Left hindlimb (tissue), 1 donor: ENCODE data around the gene HLA-B.
A peak's percentile ranks its signal among the peaks of the same experiment; 100 is the strongest.
"Not testable (repeated sequence)": the region's sequence is repeated elsewhere in the genome, so short reads cannot be mapped to it uniquely, and the experiment has no call there.

Experiments
- DNase-seq: peaks from one replicate; pipeline ENCODE4 v3.0.0-alpha.2; 2018

HLA-B gene

DNA sequence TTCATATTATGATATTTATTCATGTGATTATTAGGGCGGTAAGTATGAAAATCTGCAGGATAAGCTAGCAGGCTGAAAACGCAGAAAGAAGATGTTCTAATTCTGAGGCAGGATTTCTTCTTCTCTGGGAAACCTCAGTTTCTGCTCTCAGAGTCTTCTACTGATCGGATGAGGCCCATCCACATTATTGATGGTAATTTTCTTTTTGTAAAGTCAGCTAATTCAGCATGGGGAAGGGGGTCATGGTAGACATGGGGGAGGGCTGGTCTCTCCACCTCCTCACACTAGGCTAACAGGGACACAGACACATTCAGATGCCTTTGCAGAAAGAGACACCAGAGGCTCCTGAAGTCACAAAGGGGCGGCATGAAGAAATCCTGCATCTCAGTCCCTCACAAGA lies 24.7 kb upstream of the HLA-B start:
- no peak for DNase-seq

DNA sequence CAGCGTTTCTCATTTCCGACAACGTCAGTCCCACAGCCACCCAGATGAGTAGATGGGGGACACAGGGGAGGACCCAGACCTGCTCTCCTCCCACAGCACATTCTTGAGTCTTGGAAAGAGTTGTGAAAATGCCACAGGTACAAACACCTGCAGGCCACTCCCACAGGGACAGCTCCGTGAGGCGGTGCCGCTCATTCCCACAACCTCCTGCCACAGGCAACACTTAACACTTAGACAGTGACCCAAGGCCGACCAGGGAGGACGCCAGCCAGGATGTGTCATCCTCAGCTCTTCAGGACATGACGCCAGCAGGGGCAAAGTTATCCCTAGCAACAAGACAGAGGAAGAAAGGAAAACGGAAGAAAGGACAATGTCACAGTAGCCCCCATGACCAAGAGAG lies 22.9 kb upstream of the HLA-B start:
- DNase-seq, result no peak

DNA sequence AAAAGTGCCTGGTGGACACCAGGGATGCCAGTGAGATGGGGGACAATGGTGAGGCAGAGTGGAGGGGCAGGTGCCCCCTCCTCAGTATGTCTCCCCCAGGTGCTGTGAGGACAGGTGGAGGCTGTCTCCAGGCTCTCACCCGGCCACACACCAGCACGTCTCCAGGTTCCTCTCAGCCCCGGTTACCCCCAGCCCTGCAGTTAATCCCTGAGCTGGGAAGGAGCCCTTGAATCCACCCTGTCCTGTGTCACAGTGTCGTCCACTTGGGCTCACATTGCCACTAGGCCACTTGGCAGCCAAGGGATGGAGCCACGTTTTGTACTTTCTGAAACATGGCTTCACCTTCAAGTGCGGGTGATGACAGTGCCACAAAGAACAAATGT lies 21.7 kb upstream of the HLA-B start:
- no peak for DNase-seq

DNA sequence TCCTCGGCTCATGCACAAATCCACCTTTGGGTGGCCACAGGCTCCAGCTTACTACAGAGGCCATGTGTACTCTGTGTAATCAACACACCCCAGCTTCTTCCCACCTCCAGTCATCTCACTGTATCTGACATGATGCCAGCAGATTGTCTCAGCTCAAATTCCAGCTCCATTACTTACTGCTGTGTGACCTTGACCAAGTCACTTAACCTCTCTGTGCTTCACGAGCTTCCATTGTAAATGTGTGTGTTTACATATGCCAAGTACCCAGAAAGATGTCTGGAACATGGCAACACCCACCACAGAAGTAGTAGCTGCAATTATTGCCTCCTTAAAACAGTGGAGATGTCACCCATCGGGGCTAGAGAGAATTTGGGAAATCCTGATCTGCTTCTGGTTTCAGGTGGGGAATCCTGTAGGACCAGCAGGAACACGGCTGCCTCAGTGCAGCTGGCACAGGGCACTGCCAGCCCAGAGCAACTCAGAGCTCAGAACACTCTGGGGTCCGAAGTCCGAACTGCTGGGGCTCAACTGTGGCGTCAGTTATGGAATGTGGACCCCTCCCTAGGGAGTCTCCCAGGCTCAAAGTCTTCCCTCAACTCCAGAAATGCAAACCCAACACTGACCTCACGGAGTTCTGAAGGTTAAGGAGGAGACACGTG lies 21.2 kb upstream of the HLA-B start:
- no peak for DNase-seq

DNA sequence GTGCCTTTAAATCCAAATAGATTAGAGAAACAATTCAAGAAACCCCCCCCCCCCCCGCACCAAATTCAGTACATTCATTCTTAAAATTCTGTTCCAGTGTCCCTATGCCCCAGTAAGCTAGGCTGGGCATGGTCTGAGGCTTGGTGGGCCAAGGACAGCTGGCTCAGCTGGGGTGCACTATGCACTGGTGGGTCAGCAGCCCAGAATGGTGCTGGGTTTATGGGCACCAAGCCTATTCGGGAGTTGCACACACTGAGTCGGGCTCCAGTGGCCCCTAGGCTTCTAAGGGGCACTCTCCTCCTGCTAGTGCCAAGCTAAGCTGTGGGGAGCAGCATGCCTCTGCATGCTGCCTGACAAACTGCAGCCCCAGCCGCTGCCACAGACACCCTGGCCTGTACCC lies 20.1 kb upstream of the HLA-B start:
- DNase-seq, result no peak

DNA sequence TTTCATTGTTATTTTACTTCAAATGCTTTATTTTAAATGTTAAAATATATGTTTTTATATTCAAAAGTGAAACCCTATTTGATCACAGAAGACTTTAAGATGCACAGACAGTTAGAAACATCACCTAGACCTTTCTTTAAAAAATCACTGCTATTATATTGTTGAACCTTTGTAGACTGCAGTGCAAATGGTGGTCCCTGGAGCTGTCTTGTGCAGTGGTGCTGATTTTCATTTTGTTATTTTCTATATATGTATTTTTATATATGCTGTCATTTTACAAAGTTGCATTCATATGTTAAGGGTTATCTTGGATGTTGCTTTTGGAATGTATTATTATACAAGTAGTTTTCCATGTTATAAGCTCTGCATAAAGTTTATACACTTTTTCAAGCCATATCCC lies 18.7 kb upstream of the HLA-B start:
- DNase-seq, result no peak

DNA sequence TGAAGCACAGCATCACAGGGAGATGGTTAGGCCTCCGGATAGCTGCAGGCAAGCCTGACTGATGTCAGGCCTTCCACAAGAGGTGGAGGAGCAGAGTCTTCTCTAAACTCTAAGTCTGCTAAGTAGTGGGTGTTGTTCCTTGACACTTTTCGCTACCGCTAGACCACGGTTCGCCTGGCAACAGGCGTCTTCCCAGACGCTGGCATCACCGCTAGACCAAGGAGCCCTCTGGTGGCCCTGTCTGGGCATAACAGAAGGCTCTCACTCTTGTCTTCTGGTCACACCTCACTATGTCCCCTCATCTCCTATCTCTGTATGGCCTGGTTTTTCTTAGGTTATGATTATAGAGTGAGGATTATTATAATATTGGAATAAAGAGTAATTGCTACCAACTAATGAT lies 17.1 kb upstream of the HLA-B start:
- not testable (repeated sequence) for DNase-seq

DNA sequence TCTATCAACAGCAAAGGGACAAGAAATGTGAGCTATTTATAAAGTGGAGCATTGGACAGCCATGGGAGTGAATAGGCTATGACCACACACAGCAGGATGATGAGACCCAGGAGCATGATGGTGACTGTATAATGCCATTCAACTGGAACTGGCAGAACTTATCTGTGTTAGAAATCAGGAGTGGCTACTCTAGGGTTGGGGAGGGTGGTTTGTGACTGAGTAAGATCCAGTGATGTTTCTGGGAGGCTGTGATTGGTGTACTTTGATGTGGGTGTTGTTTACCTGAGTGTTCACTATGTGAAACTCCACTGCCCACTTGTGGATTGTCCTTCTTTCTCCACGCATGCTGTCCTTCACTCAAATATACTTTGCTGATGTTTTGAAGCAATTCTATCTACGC lies 11.5 kb upstream of the HLA-B start:
- DNase-seq, result no peak

DNA sequence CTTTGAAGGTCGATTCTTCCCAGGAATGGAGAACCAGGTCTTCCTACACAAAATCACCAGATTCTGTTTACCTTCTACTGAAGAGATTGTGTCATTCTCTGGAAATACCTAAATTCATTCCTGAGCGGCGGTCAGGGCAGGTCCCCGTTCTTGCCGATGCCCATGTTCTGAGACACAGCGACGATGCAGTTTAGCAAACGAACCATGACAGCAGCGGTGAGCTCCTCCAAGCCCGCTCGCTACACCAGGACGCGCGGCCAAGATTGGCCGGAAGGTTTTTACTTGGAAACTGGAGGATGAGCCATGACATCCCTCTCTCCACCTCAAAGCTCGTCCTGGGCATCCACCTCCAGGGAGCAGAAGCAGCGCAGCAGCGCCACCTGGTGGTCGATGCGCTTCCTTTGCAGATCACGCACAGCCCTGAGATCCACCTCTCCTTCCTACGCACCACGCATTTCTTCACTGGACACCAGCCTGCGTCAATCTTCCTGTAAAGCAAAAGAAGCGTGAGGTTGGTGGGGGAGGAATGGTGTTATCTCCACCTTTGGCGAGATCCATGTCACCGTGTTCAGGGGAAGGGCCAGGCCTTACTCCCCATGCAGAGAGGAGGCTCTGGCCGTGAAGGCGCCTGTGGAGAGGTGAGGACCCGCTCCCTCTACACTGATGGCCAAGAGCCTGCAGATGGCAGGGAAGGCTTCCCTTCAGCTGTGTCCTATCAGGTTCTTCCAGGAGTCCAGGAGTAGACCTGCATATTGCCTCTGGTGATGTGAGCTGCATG lies 9.9 kb upstream of the HLA-B start:
- DNase-seq, result peak; percentile 70

DNA sequence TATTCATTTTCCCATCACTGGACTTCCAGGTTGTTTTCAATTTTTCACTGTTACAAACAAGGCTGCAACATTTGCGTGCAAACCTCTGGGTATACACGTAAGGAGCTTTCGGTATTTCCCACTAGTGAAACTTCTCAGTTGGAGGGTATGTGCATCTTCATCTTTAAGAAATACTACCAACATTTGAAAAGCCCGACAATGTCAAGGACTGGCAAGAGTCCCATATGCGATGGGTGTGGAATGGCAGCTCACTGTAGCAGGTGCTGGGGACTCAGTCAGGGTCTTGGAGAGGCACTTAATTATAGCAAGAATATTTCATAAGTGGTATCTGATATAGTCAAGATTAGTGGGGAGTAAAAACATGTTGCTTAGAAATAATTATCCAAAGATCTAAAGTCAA lies 8.9 kb upstream of the HLA-B start:
- DNase-seq, result no peak

DNA sequence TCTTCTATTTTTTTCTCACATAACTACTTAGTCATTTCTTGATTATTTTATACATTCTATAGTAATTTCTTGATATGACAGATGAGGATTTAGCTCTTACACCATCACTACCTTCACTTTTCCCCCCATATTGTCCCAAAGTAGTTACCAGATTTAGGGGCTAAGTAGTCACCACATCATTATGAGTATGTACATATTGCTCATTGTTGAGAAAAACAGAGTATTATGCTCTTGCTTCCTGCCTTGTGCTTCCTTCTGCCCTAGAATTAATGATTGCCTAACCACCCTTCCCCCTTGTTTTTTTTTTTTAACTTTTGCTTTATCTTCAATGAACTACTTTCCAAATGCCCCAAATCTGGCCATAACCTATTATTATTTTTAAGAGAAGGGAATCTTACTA lies 6.8 kb upstream of the HLA-B start:
- DNase-seq, result no peak

DNA sequence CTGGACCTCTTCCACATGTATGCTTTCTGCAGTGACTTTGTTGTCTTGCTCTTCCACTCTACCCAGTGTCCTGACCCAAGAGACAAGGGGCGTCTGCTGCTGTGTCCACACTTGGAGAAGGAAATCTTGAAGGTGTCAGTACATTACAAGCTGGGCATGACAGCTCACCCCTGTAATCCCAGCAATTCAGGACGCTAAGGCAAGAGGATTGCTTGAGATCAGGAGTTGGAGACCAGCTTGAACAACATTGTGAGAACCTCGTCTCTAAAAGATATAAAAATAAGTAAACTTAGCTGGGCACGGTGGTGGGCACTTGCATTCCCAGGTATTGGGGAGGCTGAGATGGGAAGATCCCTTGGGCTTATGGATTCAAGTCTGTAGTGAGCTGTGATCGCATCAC lies 5.8 kb upstream of the HLA-B start:
- no peak for DNase-seq

DNA sequence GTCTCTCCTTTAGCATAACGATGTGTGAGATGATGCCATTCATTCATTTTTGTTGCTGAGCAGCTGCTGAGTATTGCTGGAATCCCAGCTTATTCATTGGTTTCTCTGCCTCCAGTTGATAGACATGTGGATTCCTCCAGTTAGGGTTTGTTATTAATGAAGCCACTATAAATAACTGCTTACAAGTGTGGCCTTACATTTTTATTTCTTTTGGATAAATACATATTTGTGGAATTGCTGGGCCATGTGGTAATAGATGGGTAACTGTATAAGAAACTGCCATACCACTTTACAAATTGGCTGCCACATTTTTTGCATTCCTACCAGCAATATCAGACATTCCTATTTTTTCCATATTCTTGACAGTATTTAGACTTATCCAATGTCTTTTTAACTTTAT lies 2.6 kb upstream of the HLA-B start:
- DNase-seq, result no peak

DNA sequence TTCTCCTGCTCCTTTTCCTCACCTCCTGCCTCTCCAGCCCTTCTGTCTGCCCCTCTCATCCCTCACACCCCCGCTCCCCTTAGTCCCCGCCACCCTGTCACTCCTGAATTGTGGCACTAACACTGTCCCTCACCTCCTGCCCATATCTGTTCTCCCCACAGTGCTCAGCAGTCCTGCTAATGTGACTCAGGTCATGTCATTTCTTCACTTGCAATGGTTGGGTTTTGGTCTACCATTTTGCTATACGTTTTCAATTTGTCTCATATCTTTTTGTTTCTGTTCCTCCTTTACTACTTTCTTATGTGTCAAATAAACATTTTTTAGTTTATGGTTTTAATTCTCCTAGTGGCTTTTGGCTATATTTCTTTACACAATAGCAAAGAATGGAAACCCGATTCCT lies 1.3 kb upstream of the HLA-B start:
- no peak for DNase-seq

DNA sequence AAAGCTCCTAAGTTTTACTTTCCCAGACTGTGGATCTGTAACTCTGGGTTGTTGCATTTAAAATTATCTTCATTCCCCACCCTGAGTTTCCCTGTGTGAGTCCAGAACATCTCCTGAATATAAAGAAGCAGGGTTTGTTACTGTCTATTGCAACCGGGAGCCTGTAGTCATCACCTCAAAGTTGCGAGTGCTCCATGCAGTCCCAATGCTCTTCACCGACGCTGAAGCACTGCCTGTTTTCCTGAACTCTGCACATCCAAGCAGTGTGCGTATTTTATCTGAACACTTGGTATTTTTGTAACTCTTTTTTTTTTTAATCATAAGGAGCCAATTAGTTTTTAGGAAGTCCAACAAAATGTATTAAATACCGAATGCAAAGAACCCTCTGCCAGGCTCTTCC lies 907 bp upstream of the HLA-B start:
- DNase-seq, result no peak

DNA sequence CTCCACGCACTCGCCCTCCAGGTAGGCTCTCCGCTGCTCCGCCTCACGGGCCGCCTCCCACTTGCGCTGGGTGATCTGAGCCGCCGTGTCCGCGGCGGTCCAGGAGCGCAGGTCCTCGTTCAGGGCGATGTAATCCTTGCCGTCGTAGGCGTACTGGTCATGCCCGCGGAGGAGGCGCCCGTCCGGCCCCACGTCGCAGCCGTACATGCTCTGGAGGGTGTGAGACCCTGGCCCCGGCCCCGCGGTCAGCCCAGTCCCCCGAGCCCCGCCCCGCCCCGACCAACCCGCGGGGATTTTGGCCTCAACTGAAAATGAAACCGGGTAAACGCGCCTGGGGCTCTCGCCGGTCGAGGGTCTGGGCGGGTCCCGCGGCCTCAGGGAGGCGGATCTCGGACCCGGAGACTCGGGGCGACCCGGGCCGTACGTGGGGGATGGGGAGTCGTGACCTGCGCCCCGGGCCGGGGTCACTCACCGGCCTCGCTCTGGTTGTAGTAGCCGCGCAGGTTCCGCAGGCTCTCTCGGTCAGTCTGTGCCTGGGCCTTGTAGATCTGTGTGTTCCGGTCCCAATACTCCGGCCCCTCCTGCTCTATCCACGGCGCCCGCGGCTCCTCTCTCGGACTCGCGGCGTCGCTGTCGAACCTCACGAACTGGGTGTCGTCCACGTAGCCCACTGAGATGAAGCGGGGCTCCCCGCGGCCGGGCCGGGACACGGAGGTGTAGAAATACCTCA lies 598 bp downstream of the HLA-B start:
- DNase-seq, result no peak

DNA sequence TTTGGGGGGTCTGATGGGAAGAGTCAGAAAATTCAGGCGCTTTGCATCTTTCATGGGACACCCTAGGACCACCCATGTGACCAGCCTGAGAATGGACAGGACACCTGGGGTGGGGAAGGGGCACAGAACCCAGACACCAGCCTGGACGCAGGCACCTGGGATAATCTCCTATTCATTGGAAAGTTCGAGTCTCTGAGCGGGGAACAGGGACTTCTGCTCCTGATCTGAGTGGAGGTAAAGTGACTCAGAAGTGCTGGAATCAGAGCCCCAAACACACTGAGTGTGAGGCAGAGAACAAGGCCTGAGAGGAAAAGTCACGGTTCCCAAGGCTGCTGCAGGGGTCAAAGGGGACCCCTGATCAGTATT lies 1.4 kb downstream of the HLA-B start:
- no peak for DNase-seq

DNA sequence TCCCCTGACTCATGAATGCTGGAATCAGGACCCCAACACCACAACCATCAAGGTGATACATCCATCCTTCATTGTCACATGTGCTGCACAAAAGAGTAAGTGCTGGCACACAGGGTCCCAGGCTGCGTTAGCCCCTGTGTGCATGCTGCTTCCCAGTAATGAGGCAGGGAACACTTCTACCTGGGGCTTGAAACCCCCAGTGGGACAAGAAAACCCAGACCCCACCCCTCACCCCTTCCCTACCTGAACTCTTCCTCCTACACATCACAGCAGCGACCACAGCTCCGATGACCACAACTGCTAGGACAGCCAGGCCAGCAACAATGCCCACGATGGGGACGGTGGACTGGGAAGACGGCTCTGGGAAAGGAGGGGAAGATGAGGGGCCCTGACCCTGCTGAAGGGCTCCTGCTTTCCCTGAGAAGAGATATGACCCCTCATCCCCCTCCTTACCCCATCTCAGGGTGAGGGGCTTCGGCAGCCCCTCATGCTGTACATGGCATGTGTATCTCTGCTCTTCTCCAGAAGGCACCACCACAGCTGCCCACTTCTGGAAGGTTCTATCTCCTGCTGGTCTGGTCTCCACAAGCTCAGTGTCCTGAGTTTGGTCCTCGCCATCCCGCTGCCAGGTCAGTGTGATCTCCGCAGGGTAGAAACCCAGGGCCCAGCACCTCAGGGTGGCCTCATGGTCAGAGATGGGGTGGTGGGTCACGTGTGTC lies 2.0 kb downstream of the HLA-B start:
- DNase-seq, result no peak

DNA sequence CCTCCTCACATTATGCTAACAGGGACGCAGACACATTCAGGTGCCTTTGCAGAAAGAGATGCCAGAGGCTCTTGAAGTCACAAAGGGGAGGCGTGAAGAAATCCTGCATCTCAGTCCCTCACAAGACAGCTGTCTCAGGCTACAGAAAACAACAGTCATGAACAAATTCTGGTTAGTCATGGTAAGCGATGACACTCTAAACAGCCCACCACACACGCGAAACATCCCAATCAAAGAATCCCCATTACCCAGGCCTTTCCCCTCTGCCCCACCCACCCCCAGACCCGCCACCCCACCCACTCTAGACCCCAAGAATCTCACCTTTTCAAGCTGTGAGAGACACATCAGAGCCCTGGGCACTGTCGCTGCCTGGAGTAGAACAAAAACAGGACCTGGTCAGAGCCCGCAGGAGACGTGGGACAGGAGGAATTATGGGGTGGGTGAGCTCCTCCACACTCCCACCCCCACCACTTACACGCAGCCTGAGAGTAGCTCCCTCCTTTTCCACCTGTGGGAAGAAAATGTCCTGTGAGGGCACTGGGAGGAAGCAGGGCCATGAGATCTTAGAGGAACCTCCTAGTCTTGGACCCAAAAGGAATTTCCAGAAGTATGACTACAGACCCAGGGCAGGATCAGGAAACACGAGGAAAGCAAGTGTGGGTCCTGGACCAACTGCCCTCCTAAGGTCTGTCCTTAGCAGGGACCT lies 2.7 kb downstream of the HLA-B start:
- no peak for DNase-seq

DNA sequence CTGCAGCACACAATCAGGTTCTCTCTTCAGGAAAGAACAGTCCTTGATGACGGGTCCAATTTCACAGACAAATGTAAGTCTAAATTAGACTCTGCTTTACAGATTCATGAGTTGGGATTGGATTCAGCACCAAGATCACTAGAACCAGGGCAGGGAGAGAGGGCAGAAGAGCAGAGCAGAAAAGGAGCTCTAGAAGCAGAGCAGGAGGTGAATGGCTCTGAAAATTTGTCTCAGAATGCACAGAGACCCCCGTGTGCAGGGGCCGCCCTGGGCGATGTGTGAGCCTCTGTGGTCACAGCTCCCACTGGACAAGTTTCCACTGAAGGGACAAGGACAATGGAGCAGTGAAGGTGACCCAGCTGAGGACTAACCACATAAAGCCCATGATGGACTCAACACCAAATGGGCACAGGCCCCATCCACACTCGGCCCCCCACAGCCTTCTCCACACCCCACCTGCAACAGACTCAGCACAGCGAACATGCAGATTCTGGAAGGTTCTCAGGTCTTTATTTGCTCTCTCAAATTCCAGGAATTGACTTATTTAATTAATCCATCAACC lies 3.5 kb downstream of the HLA-B start:
- DNase-seq, result no peak

DNA sequence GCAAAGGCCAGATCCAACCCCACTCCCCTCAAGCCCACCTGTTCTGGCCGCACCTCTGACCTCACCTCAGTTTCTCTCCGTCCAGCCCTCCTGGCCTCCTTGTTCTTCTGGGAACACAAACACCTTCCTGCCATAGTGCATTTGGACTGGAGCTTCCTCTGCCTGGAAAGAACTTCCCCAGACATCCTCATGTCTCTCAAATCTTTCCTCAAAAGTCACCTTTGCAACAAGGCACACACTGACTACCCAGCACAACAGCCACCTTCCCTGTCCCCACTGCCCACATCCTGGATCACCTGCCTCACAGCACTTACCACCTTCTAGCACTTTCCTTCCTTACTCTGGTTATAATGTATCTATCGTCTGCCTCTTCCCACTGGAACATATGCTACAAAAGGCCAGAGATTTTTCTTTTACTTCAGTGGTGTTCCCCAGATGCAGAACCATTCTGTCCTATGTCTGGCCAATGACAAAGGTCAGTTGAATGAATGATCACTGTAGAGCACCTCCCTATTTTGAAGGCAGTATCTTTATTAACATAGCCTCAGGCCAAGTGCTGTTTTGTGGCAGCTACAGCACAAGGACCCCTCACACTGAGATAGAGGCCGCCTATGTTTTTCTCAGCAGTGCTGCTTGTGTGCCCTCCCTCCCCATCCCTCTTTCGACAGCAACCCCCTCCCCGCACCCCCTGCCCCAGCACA lies 4.1 kb downstream of the HLA-B start:
- no peak for DNase-seq

DNA sequence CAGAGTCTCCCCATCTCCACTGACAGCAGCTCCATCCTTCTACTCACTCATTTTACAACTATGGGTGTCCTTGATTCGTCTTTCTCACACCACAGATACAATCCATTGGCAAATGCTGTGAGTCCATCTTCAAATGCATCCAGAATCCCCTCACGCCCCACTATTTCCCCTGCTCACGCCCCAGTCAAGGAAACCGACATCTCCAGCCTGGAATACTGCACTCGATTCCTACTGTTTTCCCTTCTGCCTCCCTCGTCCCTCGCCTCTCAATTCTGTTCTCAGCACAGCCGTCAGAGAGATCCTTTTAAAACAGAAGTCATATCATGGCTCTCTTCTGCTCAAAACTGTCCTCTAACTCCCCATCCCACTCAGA lies 4.7 kb downstream of the HLA-B start:
- DNase-seq, result no peak
